HG02623 (cell line): Measurements from ENCODE around the gene CTNNB1.

Experiments used
- ATAC-seq: cut with Tn5 transposase; IDR thresholded peaks from one replicate; pipeline ENCODE4 v1.9.1; 2021; ENCODE audit warnings: moderate library complexity; ENCODE audit not compliant: unreplicated experiment

The CTNNB1 gene

DNA sequence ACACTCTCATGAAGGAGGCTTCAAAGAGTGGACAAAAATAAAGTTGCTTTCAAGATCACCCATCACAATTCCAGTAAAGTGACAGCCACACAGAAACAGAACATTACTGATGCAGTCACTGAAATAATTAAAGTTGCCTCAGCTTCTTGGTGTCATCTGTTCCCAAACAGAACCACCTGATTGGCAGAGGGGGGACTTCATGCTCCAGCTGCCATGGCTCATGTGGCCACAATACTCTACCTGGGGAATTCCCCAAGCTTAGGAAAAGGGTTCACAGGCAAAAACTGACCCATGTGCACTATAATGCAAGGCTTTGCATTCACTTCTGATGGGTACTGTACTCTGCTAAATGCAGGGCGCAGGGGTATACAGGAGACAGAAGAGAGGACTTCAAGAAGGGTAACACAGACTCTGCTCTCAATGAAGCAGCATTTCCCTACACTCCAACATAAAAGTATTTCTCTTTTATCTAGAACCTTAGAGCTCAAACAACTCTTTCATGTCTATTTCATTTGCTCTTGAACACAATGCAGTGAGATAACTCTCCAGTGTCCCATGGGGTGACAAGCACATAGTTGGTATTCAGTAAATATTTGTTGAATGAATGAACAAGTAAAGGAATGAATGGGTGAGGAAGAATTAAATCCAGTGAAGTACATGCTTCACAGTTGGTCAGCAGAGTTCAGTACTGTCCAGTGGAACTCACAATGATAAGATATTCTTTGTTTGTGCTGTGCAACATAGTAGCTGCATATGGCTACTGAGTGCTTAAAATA lies 8.6 kb upstream of the CTNNB1 start:
- no peak for ATAC-seq

DNA sequence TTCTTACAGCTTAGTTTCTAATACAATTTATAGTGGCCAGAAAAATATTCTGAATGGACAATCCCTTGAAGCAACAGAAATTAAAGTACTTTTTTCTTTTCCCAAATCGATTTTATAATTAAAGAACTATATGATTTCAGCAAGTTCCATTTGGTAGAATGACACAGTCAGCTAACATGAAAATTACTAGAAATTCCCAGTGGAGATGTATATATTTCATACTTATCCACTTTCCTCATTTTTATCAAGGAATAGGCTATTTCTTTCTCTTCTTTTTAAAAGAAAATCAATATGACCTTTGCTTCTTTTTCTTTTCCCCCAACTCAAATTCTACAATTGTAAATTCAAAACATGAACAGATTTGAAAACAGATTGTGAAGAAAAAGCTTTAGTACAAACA lies 6.4 kb upstream of the CTNNB1 start:
- ATAC-seq: no peak

DNA sequence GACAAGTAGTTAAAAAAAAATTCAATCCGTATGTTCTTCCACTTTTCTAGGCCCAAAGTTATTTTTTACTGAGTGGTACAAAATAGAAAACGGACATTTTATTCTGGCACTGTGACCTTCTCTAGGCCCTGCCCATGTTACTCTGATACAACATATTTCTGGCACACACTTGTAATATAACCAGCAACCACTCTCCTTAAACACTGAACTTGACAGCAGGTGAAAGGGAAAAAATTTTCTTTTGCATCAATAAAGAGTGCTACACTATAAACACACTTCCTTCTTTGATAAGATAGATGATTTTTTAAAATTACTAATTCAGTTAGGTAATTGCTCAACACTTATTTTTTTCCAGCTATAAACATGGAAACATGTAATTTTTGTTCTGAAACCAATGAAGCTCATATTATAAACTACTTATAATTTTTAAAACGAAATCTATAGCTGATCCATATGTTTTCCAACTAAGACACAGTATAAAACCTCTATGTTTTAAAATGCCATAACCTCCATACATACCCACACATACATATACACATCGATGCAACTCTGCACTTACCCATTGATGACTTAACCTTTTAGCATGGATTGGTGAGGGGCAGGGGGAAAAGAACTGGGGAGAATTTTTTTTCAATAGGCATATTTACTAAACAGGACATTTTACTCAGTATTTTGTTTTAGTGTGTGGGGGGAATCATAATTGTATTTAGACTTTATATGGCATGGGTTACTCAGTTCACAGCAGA lies 5.3 kb upstream of the CTNNB1 start:
- no peak for ATAC-seq

DNA sequence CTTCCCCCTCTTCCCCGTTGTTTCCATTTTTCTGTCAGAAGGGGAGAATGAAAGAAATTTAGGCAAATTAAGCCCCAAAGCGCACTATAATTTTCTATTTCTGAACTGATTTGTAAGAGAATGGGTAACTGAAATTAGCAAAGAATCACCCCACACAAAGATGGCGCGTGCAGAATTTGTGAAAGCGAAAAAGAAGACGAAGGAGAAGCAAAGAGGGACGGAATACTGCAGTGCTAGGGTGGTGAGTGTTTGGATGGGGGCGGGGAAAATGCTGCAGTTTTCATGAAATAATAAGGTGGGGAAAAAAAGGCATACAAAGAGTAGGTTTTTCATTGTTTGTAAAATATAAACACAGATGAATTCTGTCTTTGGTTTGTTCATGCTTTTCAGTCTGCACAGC lies 4.6 kb upstream of the CTNNB1 start:
- no peak for ATAC-seq

DNA sequence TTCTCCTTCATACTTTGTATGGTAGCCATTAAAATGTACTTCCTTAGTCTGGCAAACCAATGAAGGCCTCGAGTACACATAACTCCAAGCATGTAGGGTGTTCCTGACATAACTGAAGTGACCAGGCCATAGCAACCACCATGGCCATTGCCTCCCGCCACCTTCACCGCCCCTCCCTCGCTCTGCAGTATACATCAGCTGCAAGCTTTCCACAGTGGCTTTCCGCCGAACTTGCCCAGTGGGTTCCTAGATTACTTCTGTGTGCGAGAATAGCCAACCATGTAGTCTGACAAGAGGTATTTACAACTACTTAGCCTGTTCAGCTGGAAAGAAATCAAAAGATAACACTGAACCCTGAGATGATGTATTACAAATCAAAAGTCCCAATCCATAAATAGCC lies 3.4 kb upstream of the CTNNB1 start:
- ATAC-seq: no peak

DNA sequence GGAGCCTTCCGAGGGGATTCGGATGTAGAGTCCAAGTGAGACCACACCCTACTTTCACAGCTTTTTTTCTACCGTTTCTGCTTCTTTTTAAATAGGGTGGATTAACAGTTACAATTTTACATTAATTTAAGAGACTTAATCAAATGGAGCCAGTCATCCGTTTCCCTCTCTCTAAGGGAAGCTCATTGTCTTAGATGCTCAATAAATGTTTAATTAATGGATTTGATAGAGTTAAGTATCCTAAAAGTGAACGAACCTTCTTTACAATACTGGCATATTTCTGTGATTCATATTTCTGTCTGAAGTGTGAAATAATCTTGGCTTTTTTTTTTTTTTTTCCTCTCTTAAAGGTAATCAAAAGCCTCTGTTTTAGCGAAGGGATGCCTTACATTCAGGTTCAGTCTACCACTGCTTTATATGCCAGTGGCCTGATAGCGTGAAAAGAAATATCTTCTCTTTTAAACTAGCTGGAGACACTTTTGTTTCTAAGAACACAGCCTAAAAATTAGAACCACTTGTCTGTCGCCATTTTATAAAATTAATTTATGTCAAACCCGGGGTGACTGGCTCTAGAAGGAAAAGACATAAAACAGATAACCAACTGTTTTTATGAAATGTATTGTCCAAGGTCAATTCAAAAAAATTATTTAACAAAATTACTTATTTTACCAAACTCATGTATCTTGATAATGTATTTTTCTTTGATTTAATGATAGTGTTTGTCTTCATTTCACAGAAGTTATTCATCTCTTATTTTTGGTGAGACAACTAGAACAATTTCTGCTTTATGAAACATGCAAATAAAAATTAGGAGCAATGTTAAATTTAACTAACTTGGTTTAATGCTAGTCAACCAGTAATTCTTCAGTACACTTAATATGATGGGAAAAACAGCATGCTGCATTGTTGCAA lies 2.5 kb upstream of the CTNNB1 start:
- no peak for ATAC-seq

DNA sequence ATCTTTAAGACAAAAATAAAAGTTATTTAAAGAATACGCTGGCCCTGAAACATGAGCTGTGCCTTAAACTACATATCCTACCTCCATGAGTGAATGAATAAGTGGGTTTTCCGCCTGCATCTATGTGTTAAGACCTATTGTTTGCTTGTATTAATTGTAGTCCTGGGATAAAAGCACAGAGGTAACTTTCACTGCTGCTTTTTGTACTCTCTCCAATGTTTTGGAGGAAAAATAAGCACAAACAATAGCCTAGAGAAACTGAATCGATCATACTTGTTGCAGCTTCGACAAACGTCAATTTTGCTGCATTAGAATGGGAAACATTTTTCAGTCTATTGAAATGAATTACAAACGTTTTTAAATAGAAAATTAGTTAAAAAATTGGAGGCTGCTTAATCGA lies 1.3 kb upstream of the CTNNB1 start:
- no peak for ATAC-seq

DNA sequence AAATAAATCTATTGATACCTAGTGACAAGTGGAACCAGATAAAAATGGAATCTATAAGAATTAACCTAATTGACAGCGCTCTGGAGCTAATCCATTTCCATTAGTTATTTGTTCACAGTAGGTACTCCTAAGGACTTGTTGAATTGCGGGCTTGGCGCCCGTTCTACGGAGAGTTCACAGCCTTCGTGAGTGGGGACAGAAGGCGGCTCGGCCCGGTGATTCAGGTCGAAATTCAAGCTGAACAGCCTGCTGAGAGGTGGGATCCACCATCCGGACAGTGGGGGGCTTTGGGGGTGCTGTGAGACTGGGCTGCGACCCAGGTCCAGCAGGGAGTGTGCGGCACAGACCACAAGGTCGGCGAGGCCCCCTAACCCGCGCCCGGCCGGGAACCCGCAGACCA lies 779 bp upstream of the CTNNB1 start:
- peak; percentile 1 for ATAC-seq

DNA sequence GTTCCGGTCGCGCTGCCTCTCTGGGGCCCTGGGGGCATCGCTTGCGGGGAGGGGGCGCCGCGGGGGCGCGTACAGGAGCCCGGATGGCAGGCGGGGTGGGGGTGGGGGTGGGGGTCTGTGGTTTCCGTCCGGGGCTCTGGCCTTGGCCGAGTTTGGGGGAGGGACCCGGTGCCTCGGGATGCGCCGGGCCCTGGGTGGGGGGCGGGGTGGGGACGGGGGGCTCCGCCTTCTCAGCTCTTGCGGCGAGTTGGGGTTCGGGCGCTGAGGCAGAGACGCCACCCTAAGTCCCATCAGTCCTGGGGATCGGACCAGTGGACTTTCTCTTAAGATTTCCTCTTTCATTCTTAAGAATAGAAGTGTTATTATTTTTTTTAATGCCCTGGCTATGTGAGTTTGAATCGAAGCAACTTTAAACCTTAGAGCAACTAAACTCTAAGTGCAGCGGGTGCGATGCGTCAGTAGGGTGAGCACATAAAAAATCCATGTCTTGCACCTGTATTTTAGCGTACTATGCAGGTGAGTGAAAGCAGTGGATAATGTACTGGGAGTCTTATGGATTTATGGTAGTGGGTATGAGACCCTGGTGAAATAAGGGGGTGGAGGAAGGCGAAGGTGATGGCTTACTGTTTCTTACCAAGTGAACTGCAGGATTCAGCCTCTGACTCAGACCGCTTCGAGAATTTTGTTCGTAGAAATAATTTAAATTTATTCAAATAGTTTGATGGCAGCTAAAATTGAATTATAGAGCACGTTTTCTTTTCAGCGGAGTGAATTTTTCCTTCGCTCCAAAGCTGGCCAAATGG lies 762 bp downstream of the CTNNB1 start:
- ATAC-seq: no peak

DNA sequence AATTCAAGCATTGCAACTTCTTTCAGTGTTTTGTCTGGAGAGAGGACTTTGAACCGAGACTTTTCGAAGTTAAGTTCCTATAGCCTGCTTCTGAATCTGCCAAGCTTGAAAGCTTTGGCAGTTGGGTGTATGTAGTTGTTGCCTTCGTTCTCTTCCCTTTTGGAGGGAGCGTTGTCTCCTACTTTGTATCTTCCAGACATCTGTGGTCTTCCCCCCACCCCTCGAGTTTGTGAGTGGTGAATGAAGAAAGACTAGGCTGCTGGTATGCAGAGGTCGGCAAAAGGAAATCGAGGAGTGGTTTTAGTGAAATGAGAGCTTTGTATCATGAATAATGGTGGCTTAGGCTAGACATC lies 1.3 kb downstream of the CTNNB1 start:
- ATAC-seq: no peak

DNA sequence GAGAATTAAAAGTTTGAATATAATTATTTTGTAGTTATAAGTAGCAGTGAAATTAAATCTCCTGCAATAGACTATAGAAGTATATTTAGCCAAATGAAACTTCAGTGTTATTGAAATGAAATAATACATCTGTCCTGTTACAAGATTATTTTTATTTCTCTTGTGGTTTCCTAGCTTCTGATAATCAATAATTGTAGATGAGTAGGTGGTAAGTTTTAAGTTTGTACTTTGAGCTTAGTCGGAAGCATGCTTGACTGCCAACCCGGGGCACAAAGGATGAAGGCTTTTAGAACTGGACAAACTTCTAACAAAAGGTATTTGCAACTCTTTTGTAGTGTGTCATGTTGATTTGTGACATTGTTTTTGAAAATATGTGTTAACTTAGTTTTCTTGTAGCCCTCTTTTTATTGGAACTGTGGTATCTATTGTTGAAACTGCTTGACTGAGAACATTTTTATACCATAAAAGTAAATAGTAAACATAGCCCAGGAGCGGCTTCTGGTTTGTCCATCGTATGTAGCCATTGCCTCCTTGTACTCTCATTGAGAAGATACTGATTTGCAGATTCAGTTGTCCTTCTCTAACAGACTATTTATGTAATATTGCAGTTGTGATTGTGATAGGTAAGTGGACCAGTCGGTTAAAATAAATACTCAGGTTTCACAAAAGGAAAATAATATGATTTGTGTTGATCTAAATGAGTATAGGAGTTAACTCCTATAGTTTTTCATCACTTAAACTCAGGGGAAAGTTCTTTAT lies 2.9 kb downstream of the CTNNB1 start:
- ATAC-seq: no peak

DNA sequence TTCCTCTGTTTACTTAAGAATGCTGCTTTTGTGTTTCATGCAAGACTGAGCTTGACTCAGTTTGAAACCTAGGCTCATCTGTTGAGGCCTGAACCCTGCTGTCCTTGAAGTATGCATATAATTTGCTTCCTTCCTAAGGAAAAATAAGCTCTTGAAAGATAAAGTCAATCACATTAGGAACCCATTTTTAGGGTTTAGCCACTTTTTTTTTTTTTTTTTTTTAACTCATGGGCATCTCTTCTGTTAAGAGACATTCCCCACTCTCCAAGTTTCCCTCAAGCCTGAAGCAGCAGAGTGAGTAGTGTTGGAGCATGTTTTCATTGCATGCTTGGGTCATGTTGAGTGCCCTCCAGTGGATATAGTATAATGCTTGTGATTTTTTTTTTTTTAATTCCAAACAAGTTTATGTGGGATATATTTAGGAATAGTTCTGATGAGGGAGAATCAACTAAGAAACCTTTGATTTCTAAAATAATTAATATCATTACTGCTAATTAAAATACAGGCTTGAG lies 3.6 kb downstream of the CTNNB1 start:
- ATAC-seq: no peak

DNA sequence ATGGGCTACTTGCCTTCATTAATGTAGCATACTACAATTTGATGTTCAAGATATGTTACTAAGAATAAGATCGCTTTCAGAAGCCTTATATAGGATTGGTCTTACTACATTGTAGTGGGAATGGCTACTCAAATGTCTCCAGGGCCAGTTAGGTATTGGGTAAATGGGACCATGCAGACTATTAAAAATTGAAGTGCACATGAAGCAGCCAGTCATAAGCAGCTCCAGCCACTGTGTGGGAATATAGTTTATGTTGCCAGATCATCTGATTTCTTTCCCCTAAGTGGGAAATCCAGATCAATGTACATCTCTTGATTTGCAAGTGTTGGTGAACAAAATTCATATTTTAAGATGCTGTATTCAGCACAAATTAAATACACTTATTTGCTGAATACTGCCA lies 5.1 kb downstream of the CTNNB1 start:
- ATAC-seq: no peak

DNA sequence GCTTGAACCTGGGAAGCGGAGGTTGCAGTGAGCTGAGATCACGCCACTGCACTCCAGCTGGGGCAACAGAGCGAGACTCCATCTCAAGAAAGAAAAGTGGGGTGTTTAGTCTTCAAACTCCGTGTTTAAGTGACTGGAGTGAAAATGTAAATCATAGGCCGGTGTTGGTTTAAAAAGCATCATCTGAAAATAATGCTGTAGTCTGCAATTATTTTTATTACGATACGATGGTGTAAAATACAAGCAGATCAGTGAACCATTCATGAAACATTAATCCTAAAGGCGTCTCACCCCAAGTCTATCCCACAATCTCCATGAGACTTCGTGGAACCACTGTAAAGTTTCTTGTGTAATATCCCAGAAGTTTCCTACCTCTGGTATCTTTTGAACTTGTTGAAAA lies 6.3 kb downstream of the CTNNB1 start:
- no peak for ATAC-seq

DNA sequence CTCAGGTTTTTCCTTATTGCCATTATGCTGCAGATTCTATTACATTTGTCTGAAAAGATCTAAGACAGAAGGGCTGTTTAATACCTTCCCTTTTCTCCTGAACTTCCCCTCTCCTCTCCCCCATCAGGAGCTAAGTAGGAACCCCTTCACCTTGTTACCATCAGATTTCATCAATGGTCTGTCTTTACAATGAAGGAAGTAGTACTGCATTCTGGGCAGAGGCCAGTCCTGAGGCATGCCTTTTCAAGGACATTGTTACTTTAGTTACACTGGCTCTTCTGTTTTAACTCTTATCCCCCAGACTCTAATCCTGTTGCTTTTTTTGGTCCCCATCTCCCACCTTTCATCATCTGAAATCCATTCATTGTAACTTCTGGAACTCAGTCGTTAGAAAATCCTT lies 8.1 kb downstream of the CTNNB1 start:
- ATAC-seq: no peak

DNA sequence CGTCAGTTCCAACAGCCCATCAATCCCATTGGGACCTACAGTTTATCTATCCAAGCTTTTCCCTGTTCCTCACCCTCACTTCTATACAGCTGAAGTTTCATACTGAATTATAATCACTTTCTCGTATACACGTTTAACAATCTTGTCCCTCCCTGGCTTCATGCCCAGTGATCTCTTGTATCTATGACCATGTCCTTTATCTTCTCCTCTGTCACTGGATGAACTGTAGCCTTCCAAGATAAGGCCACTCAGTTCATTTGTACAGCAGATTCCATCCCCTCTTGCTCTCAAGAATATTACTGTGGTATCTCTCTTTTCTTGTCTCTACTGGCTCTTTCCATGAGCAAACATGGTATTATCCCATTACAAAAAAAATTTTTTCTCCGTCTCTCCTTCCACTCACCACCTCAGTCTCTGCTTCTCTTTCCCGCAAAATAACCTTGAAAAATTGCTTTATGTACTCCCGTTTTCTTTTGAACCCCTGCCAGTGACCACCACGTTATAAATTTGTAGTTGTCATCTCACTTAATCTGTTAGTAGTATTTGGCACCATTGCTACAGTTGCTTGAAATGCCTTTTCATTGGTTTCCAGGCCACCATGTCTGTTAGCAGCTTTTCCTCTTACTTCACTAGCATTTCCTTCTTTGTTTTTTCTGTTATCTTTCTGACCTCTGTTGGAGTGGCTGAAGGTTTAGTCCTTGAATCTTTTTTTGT lies 9.4 kb downstream of the CTNNB1 start:
- no peak for ATAC-seq

DNA sequence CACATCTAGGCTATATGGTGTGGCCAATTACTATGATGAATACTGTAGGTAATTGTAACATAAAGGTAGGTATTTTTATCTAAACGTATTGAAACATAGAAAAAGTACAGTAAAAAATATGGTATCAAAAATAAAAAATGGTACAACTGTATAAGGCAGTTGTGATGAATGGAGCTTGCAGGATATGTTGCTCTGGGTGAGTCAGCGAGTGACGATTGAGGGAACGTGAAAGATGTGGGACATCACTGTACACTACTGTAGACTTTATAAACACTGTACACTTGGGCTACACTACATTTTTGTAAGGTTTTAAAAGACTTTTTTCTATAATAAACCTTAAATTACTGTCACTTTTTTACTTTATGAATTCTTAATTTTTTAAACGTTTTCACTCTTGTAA lies 10.3 kb downstream of the CTNNB1 start:
- ATAC-seq: no peak

DNA sequence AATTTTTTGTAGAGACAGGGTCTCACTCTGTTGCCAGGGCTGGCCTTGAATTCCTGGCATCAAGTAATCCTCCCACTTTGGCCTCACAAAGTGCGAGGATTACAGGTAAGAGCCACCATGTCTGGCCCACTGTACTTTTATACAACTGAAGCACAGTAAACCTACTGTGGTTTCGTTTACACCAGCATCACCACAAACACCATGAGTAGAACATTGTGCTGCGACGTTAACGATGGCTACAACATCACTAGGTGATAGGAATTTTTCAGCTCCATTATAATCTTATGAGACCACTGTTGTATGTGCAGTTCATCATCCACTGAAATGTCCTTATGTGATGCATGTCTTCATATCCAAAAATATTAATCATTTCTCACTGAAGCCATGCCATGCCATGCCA lies 11.7 kb downstream of the CTNNB1 start:
- no peak for ATAC-seq

DNA sequence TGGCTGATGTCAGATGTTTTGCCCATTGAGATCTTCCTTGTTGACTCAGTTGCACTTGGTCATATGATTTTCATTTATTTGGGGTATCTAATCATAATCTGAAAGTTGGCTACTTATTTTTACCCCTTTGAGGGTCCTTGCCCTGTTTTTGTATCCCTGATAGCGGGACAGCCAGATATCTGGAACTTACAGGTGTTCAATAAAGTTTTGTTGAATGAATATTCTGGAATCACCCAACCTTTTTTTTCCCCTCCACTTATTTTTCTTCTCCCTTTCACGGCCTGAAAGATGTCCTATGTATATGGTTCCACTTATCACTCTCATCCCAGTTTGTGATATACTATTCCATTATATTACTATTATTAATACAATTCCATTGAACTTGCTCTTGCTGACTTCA lies 12.8 kb downstream of the CTNNB1 start:
- ATAC-seq: no peak
